Ishikawa (cell line): Measurements from ENCODE around the gene BTBD2.

Experiments used
- CEBPB ChIP-seq: IDR thresholded peaks from 2 replicates; pipeline ENCODE4 v1.6.1; 2012
- CREB1 ChIP-seq: IDR thresholded peaks from 2 replicates; pipeline ENCODE4 v1.6.1; 2012; ENCODE audit warnings: low read depth
- EGR1 ChIP-seq: IDR thresholded peaks from 2 replicates; pipeline ENCODE4 v1.6.1; 2012
- EP300 ChIP-seq: IDR thresholded peaks from 2 replicates; pipeline ENCODE4 v1.6.1; 2012; ENCODE audit warnings: borderline replicate concordance
- FOXM1 ChIP-seq: IDR thresholded peaks from 2 replicates; pipeline ENCODE4 v1.6.1; 2012; ENCODE audit warnings: low read depth, borderline replicate concordance
- MAX ChIP-seq: IDR thresholded peaks from 2 replicates; pipeline ENCODE4 v1.6.1; 2012
- NFIC ChIP-seq: IDR thresholded peaks from 2 replicates; pipeline ENCODE4 v1.6.1; 2012
- RAD21 ChIP-seq: IDR thresholded peaks from 2 replicates; pipeline ENCODE4 v1.6.1; 2012; ENCODE audit warnings: low read depth
- REST ChIP-seq: IDR thresholded peaks from 2 replicates; pipeline ENCODE4 v1.6.1; 2012; ENCODE audit warnings: low read depth, mild to moderate bottlenecking
- TAF1 ChIP-seq: IDR thresholded peaks from 2 replicates; pipeline ENCODE4 v1.6.1; 2012; ENCODE audit warnings: low read depth, mild to moderate bottlenecking
- TCF12 ChIP-seq: IDR thresholded peaks from 2 replicates; pipeline ENCODE4 v1.6.1; 2012; ENCODE audit warnings: low read depth
- TEAD4 ChIP-seq: IDR thresholded peaks from 2 replicates; pipeline ENCODE4 v1.6.1; 2012
- USF1 ChIP-seq: IDR thresholded peaks from 2 replicates; pipeline ENCODE4 v1.6.1; 2012
- ZBTB7A ChIP-seq: IDR thresholded peaks from 2 replicates; pipeline ENCODE4 v1.6.1; 2012; ENCODE audit warnings: low read depth

- no peak for TF ChIP-seq EP300
- no peak for TF ChIP-seq REST
- no peak for TF ChIP-seq RAD21
- TF ChIP-seq MAX, result no peak
- no peak for TF ChIP-seq TAF1
- TF ChIP-seq CEBPB, result no peak
- TF ChIP-seq EGR1, result no peak
- TF ChIP-seq TCF12, result no peak
- TF ChIP-seq NFIC, result no peak
- TF ChIP-seq CREB1, result no peak
- no peak for TF ChIP-seq FOXM1
- TF ChIP-seq TEAD4, result no peak
- no peak for TF ChIP-seq USF1
- no peak for TF ChIP-seq ZBTB7A
Observed at GRCh38 chr19:1957562-1958248, 57.8 kb downstream of the BTBD2 start.
